ENCODE data around the gene BCL2L12.

The BCL2L12 gene

GRCh38 chr19:49636233-49636932 is 29.4 kb upstream of the BCL2L12 start:
- DNase-seq, result no peak
- H3K27ac Mint-ChIP-seq, result peak overlapping the region; percentile 32

GRCh38 chr19:49637821-49638738 is 27.7 kb upstream of the BCL2L12 start:
- H3K4me3 Mint-ChIP-seq, result peak overlapping the region; percentile 61 to 80
- no peak for DNase-seq
- peak overlapping the region; percentile 87 for H3K27ac Mint-ChIP-seq

More at GRCh38 chr19:49636233-49636932, 29.4 kb upstream of the BCL2L12 start:
- H3K27me3 Mint-ChIP-seq, result no peaks in the 10 kb centered on the region
- H3K4me3 Mint-ChIP-seq, result no peak overlapping the region
- no peak for ATAC-seq (replicated peaks)
- H3K36me3 Mint-ChIP-seq, result peaks cover 0 to 5% of the 10 kb centered on the region in 2 donors
- H3K9me3 Mint-ChIP-seq, result no peaks in the 10 kb centered on the region
- H3K4me1 Mint-ChIP-seq, result peaks cover 22 to 30% of the 10 kb centered on the region in 2 donors

GRCh38 chr19:49639401-49640112 is 26.2 kb upstream of the BCL2L12 start:
- Mint-ChIP-seq H3K27ac (peak overlapping the region; percentile 88), H3K9me3 (no peaks in the 10 kb centered on the region), H3K27me3 (no peaks in the 10 kb centered on the region), H3K36me3 (peaks cover 9 to 20% of the 10 kb centered on the region in 2 donors), H3K4me3 (peak overlapping the region; percentile 95 to 98), H3K4me1 (peaks cover 40 to 49% of the 10 kb centered on the region in 2 donors)
- no peak for ATAC-seq (replicated peaks)
- no peak for DNase-seq

More at GRCh38 chr19:49637821-49638738, 27.7 kb upstream of the BCL2L12 start:
- peaks cover 28 to 37% of the 10 kb centered on the region in 2 donors for H3K4me1 Mint-ChIP-seq
- no peak for ATAC-seq (replicated peaks)
- H3K9me3 Mint-ChIP-seq, result no peaks in the 10 kb centered on the region
- H3K36me3 Mint-ChIP-seq, result peaks cover 4 to 10% of the 10 kb centered on the region in 2 donors
- no peaks in the 10 kb centered on the region for H3K27me3 Mint-ChIP-seq

- peak; percentile 72 to 73 for ATAC-seq (replicated peaks)
- Mint-ChIP-seq H3K4me1 (peaks cover 43 to 54% of the 10 kb centered on the region in 2 donors), H3K27me3 (no peaks in the 10 kb centered on the region), H3K4me3 (peak within 1 kb of the TSS; percentile 95 to 98), H3K9me3 (no peaks in the 10 kb centered on the region), H3K27ac (peak within 1 kb of the TSS; percentile 99), H3K36me3 (peaks cover 13 to 24% of the 10 kb centered on the region in 2 donors)
- peak; percentile 99 for DNase-seq
Measured at GRCh38 chr19:49640113-49640898, 25.4 kb upstream of the BCL2L12 start, which contains the start of gene RRAS. TSS of gene RRAS (minus strand) at chr19:49640143. CDS start at chr19:49640098, 45 bp downstream.

GRCh38 chr19:49641688-49642491 is 23.8 kb upstream of the BCL2L12 start, which contains the start of gene SCAF1:
TSS of gene SCAF1 (plus strand) at chr19:49642209. CDS start at chr19:49645027, 2,818 bp downstream.
- peak; percentile 100 for DNase-seq
- Mint-ChIP-seq H3K36me3 (peaks cover 29 to 40% of the 10 kb centered on the region in 2 donors), H3K9me3 (no peaks in the 10 kb centered on the region), H3K4me1 (peaks cover 53 to 67% of the 10 kb centered on the region in 2 donors), H3K27ac (peak within 1 kb of the TSS; percentile 99), H3K27me3 (no peaks in the 10 kb centered on the region), H3K4me3 (peak within 1 kb of the TSS; percentile 95 to 98)
- ATAC-seq (replicated peaks), result peak; percentile 72 to 75

GRCh38 chr19:49642492-49643035 is 23.2 kb upstream of the BCL2L12 start:
- Mint-ChIP-seq H3K27ac (peak overlapping the region; percentile 99), H3K4me1 (peaks cover 55 to 66% of the 10 kb centered on the region in 2 donors), H3K27me3 (no peaks in the 10 kb centered on the region), H3K4me3 (peak overlapping the region; percentile 95 to 98), H3K36me3 (peaks cover 32 to 46% of the 10 kb centered on the region in 2 donors), H3K9me3 (no peaks in the 10 kb centered on the region)
- no peak for ATAC-seq (replicated peaks)
- DNase-seq, result no peak

GRCh38 chr19:49643466-49643865 is 22.3 kb upstream of the BCL2L12 start:
- Mint-ChIP-seq H3K9me3 (no peaks in the 10 kb centered on the region), H3K27ac (peak overlapping the region; percentile 1), H3K4me1 (peaks cover 49 to 57% of the 10 kb centered on the region in 2 donors), H3K36me3 (peaks cover 32 to 46% of the 10 kb centered on the region in 2 donors), H3K27me3 (no peaks in the 10 kb centered on the region), H3K4me3 (peak overlapping the region; percentile 8 to 98)
- DNase-seq (no peak), ATAC-seq (replicated peaks) (no peak)

- Mint-ChIP-seq H3K27me3 (no peaks in the 10 kb centered on the region), H3K9me3 (no peaks in the 10 kb centered on the region), H3K4me3 (no peak overlapping the region), H3K27ac (peak overlapping the region; percentile 31), H3K36me3 (peaks cover 39 to 51% of the 10 kb centered on the region in 2 donors), H3K4me1 (peaks cover 39 to 42% of the 10 kb centered on the region in 2 donors)
- ATAC-seq (replicated peaks) (no peak), DNase-seq (no peak)
Measured at GRCh38 chr19:49645592-49645991, 20.1 kb upstream of the BCL2L12 start.

GRCh38 chr19:49645995-49646394 is 19.7 kb upstream of the BCL2L12 start:
- Mint-ChIP-seq H3K4me3 (no peak overlapping the region), H3K27me3 (no peaks in the 10 kb centered on the region), H3K36me3 (peaks cover 39 to 49% of the 10 kb centered on the region in 2 donors), H3K4me1 (peaks cover 35 to 38% of the 10 kb centered on the region in 2 donors), H3K27ac (peak overlapping the region; percentile 75), H3K9me3 (no peaks in the 10 kb centered on the region)
- ATAC-seq (replicated peaks) (no peak), DNase-seq (no peak)

- Mint-ChIP-seq H3K27ac (no peak overlapping the region), H3K36me3 (peaks cover 39 to 51% of the 10 kb centered on the region in 2 donors), H3K4me3 (no peak overlapping the region), H3K27me3 (no peaks in the 10 kb centered on the region), H3K9me3 (no peaks in the 10 kb centered on the region), H3K4me1 (peaks cover 35 to 37% of the 10 kb centered on the region in 2 donors)
- DNase-seq (no peak), ATAC-seq (replicated peaks) (no peak)
Measured at GRCh38 chr19:49646586-49646985, 19.1 kb upstream of the BCL2L12 start.

- no peaks in the 10 kb centered on the region for H3K9me3 Mint-ChIP-seq
- ATAC-seq (replicated peaks), result no peak
- no peaks in the 10 kb centered on the region for H3K27me3 Mint-ChIP-seq
- H3K36me3 Mint-ChIP-seq, result peaks cover 39 to 58% of the 10 kb centered on the region in 2 donors
- no peak overlapping the region for H3K4me3 Mint-ChIP-seq
- peaks cover 3 to 5% of the 10 kb centered on the region in 2 donors for H3K4me1 Mint-ChIP-seq
- no peak overlapping the region for H3K27ac Mint-ChIP-seq
- DNase-seq, result no peak
Measured at GRCh38 chr19:49651029-49651819, 14.5 kb upstream of the BCL2L12 start.

All from stimulated activated naive B cell treated with anti-CD40 and anti-IgM and Interleukin-4, amounts not matched to agents 10 μg/mL and 1 μg/mL and 100 μg/mL, for 72 hours (primary cell).